HG03460 (cell line): ENCODE results near the gene PRM2.
A peak's percentile ranks its signal among the peaks of the same experiment; 100 is the strongest.
"Not testable (repeated sequence)": the region's sequence is repeated elsewhere in the genome, so short reads cannot be mapped to it uniquely, and the experiment has no call there.

Source experiments
- ATAC-seq: cut with Tn5 transposase; IDR thresholded peaks from one replicate; pipeline ENCODE4 v1.9.1; 2021; ENCODE audit not compliant: unreplicated experiment

Gene PRM2

DNA sequence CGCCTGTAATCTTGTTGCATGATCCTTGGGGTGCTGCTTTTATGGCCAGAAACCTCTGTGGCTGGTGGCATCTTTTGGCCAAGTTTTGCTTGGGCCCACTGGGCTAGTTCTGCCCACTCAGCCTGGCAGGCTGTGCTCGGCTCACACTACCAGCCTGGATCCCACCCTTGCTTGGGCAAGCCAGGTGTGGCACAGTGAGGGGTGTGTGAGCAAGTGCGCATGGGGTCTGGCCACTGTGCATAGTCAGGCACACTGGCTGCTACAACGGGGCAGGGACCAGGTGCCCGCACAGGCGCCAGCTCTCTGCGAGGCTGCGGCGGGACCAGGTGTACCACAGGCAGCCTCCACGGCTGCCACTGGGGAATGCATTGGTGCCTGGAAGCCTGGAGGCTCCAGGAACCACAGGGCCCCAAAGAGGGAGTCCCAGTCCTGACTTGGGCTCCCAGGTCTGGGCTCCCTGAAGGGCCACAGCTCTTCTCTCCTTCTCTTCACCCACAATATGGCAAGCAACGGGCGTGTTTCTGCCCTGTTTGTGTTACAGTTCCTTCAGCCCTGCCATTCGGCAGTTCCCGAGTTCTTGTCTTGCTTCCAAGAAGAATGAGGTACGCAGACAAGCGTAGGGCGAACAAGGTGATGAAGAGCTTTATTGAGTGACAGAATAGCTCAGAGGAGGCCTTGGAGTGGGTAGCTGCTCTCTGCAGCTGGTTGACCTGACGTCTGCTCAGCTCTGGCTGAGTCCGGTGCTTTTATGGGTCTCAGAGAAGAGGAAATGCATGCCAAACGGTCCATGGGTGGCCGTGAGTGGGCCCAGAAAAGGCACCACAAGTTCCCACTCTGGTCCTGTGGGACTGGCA lies 31.6 kb upstream of the PRM2 start:
- no peak for ATAC-seq

DNA sequence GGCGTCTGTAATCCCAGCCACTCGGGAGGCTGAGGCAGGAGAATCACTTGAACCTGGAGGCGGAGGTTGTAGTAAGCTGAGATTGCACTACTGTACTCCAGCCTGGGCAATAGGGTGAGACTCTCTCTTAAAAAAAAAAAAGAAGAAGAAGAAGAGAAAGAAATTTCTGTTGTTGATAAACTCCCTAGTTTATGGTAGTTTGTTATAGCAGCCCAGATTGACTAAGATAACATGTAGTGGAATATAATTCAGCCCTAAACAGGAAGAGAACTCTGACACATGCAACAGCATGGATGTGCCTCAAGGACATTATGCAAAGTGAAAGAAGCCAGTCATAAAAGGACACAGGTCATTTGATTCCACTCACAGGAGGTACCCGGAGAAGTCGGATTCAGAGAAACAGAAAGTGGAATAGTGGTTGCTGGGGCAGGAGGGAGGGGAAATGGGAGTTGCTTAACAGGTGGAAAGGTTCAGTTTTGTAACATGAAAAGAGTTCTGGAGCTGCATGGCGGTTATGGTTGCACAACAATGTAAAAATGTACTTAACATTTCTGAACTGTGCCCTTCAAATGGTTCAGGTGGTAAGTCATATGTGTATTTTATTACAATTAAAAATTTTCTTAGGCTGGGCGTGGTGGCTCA lies 30.8 kb upstream of the PRM2 start:
- no peak for ATAC-seq

DNA sequence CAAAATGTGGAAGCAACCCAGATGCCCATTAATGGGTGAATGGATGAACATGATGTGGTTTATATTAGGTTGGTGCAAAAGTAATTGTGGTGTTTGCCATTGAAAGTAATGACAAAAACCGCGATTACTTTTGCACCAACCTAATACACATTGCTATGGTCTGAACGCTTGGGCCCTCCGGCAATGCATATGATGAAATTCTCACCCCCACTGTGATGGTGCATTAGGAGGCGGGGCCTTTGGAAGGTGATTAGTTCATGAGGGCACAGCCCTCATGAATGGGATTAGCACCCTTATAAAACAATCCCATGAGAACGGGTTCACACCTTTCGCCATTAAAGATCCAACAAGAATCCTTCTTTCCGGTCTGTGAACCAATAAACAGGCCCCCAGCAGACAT lies 30.1 kb upstream of the PRM2 start:
- no peak for ATAC-seq

DNA sequence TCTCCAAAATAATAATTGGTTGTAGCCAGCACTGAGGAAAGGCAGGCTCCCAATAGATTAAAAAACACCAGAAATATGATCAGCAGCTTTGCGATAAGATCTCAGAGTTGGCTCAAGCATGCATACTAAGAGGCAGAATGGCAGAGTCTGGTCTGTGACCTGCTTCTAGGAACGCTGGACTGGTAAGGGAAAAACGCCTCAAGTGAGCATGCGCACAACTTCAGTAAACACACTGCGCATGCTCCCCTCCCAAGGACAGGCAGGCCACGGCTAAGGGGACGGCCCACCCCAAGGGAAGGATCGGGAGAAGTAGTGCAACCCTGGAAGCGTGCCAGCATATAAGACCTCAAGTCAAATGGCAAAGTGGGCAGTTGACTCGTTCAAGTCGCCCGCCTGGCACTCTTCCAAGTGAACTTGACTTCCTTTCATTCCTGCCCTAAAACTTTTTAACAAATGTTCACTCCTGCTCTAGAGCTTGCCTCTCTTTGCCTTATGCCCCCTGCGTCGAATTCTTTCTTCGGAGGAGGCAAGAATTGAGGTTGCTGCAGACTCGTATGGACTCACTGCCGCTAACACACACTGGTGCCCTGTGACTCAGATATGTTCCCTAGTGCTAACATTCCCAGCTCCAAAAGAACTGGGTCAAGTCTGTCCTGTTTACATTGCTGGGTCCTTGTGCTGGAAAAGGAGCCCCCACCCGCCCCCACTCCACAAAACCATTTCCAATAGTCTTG lies 27.3 kb upstream of the PRM2 start:
- ATAC-seq, result no peak

DNA sequence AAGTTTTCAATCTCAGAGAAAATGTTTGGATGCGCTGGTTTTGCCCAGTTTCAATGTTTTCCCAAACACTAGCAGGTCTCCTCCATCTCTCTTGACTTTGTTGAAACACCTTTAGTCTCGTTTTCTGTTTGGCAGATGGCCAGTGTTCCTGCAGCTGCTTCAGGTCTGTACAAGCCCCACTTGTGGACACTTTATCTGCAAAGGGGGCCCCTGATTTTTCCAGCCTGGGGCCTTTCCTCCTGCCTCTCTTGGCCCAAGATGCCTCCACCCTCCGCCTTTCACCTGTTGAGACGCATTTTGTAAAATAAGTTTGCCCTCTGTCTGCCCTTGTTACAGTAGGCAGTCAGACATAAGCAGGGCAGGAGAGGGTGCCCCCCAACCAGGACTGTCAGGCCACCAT lies 26.7 kb upstream of the PRM2 start:
- no peak for ATAC-seq

DNA sequence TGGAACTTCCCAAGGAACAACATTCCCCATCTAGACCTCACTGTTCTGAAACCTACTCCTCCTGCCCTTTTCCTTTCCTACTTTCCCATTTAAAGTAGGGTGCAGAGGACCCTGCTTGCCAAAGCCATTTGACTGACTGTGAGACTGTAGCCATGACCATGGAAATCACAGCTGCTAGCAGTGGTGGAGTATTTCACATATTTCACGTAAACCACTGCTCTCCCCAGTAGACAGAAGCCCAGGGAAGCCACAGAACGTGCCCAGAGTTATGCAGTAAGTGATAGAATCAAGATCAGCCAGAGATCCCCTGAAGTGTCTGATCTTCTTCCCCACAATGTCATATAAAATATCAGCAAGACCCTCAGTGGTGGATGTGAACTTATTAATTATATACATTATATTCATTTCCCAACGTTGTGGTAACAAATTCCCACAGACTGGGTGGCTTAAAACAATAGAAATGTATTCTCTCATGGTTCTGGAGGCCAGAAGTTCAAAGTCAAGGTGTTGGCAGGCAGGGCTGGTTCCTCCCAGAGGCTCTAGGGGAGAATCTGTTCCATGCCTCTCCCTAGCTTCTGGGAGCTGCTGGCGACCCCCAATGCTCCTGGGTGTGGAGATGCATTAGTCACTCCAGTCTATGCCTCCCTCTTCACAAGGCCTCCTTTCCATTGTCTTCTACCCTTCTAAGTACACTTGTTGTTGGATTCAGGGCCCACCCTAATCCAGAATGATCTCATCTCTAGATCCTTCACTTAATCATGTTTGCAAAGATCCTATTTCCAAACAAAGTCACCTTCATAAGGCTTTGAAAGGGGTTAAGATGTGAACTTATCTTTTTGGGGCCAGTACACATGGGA lies 25.6 kb upstream of the PRM2 start:
- no peak for ATAC-seq

DNA sequence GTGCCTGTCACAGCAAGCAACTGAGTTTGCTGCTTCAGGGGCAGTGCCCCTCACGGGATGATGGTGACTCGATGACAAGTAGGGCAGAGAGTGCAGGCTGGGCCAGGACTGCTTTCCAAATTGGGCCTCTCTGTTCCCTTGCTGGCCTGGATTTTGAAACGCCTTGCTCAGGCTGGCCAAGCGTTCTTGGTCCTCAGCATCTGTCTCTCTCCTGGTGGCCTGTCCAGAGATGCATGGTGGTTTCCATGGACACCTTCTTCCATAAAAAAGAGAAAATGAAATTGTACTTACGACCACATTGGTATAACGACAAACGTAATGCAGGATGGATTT lies 24.2 kb upstream of the PRM2 start:
- ATAC-seq, result no peak

DNA sequence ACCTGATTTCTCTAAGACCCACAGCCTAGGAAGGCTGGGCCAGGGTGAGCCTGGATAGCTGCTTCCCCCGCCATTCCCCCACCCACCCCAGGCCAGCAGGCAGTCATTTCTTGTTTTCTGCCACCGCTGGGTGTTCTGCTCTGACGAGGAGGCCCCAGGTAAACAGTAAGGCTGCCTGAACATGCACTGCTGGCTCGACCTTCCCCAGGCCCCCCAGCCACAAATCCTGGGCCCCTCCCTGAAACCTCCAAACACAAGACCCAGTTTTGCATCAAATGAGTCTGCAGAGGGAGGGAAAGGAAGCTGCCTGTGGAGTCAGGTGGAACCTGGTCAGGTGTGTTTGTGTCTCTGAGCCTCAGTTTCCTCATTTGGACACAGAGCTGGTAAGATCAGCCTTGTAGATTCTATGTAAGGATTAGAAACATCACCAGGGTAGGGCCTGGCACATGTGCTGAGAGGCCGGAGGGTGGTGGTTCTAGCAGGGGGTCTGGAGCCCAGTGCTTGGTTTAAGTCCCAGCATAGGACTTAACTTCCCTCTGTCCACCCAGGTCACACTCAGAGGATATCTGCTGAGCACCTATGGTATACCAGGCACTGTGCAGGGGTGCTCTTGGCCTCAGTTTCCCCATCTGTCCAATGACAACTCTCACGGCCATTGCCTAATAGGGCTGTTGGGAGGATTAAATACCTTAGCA lies 23.7 kb upstream of the PRM2 start:
- no peak for ATAC-seq

DNA sequence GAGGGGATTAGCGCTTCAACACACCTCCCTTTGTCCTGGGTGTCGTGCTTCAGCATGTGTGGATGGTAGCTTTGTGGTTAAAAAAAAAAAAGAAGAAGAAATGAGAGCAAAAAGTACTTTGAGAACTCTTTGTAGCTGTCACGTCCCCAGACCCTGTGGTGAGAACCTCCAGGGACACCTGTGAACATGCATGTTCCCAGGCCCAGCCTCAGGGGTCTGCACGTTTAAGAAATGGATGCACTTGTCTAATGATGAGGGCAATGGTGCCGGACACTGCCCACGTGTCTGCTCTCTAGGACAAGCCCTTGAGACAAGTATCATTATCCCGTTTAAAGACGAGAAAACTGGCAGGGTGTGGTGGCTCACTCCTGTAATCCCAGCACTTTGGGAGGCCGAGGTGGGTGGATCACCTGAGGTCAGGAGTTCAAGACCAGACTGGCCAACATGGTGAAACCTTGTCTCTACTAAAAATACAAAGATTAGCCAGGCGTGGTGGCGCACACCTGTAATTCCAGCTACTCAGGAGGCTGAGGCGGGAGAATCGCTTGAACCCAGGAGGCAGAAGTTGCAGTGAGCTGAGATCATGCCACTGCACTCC lies 22.8 kb upstream of the PRM2 start:
- ATAC-seq, result not testable (repeated sequence)

DNA sequence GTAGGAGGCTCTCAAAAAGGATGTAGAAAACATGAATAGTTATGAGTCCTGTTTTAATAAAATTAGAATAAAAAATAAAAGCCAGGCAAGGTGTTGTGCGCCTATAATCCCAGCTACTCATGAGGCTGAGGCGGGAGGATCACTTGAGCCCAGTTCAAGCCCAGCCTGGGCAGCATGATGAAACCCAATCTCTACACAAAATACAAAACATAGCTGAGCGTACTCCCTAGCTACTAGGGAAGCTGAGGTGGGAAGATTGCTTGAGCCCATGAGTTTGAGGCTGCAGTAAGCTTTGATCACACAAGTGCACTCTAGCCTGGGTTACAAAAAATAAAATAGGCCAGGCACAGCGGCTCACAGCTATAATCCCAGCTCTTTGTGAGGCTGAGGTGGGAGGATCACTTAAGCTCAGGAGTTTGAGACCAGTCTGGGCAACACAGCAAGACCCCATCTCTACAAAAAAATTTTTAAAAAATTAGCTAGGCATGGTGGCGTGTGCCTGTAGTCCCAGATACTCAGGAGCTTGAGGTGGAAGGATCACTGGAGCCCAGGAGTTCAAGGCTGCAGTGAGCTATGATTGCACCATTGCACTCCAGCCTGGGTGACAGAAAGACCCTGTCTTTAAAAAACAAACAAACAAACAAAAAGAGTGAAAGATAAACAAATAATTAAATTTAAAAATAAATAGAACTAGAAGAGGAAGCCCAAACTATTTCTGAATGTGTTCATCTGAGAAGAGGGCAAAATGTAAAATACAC lies 22.0 kb upstream of the PRM2 start:
- ATAC-seq, result no peak

DNA sequence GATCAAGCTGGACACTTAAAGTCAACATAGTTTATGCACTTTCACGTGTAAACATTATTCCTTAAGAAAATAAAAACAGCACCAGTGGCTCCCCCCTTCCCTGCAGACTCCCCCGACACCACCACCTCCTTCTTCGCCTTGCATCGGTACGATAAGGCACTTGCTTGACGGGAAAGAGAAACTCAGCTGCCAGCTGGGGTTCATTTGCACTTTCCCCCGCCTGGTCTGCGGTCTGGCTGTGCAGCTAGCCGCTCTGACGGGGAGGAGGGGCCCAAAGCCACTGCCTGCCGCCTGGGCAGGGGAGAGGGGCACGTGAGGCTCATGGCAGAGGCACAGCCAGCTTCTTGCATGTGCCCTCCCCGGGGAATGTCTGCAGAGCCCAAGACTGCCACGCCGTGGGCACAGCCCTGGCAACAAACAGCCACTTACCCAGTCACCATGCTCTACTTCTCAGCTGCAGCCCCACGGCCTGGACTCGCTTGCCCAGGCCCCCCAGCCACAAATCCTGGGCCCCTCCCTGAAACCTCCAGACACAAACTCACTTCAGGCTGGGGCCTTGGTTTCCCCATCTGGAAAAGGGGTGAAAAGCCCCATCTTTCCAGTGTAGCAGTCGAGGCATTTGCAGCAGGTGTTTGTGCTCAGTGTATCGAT lies 21.3 kb upstream of the PRM2 start:
- peak; percentile 74 for ATAC-seq

DNA sequence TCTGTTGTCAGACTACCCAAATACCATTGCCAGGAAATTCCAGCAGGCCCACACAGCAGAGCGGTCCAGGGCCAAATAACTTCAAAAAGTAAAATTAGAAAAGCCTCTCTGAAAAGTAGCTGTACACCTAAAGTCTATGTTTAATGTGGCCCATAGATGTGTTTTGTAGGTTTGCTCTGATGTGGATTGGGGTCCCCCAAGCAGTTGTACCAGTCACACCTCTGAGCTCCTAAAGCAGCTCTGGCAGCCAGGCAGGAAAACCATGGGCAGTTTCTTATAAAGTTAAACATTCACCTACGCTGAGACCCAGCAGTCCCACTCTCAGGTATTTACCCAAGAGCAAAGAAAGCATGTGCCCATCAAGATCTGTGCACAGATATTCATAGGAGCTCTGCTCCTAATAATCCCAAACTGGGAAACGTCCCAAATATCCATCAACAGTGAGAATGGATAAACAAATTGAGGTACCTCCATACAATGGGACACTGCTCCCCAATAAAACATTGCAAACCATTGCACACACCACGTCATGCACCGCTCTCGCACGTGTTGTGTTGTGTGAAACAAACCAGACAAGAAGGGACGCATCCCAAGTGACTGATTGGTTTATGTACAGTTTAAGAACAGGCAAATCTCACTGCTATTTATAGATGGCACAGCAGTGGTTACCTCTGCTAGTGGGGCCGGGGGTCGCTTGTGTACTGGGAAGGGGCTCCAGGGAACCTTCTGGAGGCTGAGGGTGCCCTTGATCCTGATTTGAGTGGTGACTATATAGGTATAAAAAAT lies 20.6 kb upstream of the PRM2 start:
- ATAC-seq, result peak; percentile 28

DNA sequence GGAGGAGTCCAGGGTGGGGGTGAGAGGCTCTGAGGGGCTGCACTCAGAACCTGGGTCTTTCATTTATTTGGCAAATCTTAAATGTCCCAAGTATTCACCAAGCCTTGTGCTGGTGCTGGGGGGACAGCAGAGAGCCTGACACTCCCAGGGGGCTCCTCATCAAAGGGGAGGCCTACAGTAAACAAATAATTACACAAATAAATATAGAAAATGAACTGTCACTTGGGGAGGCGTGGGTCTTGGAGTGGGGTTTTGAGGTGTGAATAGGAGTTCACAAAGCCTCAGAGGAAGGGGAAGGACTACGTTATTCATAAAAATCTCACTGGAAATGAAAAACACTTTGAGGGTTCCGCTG lies 20.0 kb upstream of the PRM2 start:
- no peak for ATAC-seq

DNA sequence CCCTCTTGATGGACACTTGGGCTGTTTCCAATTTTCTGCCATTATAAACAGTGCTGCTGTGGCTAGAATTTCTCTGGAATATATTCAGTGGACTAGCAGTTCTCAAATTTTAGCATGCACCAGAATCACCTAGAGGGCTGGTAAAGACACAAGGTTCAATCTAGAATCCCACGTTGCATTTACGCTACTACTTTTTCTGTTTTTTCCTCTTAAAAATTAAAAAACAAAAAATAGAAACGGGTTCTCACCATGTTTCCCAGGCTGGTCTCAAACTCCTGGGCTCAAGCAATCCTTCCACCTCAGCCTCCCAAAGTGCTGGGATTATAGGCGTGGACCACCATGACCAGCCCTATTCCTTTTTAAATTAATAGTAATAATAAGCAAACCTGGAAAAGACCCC lies 19.4 kb upstream of the PRM2 start:
- no peak for ATAC-seq

DNA sequence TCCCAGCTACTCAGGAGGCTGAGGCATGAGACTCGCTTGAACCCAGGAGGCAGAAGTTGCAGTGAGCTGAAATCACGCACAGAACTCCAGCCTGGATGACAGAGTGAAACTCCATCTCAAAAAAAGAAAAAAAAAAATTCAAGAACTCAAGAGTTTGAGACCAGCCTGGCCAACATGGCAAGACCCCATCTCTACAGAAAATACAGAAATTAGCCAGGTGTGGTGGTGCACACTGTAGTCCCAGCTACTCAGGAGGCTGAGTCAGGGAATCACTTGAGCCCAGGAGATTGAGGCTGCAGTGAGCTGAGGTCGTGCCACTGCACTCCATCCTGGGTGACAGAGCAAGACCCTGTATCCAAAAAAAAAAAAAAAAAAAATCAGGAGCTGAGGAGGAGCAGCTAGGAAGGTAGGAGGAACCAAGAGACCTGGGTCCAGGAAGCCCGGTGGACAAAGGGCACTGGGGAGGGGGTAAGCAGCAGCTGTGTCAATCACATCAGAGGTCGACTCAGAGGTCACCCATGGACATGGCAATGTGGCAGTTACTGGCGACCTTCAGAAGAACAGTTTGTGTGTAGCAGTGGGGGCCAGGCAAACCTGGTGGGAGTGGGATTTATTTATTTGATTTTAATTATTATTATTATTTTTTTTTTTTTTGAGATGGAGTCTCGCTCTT lies 15.9 kb upstream of the PRM2 start:
- no peak for ATAC-seq

DNA sequence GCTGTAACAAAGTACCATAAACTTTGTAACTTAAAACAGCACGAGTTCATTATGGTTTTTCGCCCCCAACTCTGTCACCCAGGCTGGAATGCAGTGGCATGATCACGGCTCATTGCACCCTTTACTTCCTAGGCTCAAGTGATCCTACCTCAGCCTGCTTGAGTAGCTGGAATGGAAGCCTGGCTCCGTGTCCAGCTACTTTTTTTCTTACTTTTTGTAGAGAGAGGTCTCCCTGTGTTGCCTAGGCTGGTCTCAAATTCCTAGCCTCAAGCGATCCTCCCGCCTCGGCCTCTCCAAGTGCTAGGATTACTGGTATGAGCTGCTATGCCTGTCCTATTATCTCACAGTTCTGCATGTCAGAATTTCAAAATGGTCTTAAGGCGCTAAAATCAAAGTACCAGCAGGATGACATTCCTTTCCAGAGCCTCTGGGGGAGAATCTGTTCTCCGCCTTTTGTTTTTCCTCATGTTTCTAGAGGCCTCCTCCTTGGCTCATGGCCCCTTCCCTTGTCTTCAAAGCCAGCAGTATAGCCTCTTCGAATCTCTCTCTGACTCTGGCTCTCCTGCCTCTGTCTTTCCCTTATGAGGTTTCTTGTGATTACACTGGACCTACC lies 14.9 kb upstream of the PRM2 start:
- ATAC-seq, result no peak
